ENCODE measurements around the gene GRIA4. TPM values are rescaled to one million over a fixed set of nuclear protein-coding genes. Genes with fewer than 3 reads are reported as not detected.
"Not testable (repeated sequence)": the region's sequence is repeated elsewhere in the genome, so short reads cannot be mapped to it uniquely, and the experiment has no call there.

GRIA4 gene
- total RNA-seq, 1 experiment from 2014 or later: 0.10 TPM

DNA sequence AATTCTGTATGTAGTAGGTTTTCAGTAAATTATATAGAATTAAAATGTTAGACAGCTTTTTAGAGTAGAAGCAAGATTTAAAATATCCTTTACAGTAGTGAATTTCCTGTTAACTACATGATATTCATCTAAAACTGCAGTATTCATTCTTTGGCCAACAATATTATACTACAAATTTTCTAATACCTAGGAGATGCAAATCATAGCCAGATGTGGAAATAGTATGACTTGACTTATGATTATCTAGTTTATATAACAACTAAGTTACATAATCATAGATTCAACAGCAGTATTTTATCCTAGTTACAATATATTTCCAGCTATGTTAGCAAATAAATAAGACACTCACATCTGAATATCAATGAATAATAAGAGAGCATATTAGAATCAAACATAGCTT, 249.0 kb downstream of the GRIA4 start:
- no peak for DNase-seq (ENCODE audit: low read depth)

DNA sequence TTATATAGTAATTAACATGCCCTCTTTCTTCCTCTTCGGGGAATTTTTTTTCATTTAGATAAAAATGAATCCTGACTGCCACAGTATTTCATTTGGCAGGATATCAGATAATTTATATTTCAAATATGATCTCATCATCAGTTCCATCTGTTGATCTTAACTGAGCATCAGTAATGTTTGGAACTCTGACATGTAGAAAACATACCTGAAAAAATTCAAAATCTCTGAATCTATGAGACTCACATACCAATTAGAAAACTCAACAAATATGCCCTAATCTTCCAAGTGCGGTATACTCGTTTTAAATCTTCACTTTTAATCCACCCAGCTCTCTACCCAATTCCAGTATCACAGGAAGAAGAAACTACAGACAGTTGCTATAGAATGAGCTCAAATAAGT, 250.2 kb downstream of the GRIA4 start:
- no peak for DNase-seq (ENCODE audit: low read depth)

DNA sequence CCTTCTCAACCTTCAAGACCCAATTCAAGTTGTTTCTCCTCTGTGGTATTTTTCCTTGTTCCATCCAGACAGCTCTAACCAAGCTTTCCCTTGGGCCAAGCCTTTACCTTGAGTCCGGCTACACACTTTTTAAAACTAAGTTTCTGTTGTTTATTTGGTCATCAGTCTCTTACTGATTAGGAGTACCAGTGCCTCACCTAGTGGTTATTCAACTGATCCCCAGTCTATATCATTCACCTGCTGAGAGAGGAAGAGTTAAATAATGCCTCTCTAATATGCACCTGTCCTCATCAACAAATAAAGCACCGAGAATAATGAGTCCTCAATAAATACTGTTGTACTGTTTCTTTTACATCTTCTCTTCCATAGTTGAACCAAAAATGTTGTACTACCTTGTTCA, 251.4 kb downstream of the GRIA4 start:
- no peak for DNase-seq (ENCODE audit: low read depth)

DNA sequence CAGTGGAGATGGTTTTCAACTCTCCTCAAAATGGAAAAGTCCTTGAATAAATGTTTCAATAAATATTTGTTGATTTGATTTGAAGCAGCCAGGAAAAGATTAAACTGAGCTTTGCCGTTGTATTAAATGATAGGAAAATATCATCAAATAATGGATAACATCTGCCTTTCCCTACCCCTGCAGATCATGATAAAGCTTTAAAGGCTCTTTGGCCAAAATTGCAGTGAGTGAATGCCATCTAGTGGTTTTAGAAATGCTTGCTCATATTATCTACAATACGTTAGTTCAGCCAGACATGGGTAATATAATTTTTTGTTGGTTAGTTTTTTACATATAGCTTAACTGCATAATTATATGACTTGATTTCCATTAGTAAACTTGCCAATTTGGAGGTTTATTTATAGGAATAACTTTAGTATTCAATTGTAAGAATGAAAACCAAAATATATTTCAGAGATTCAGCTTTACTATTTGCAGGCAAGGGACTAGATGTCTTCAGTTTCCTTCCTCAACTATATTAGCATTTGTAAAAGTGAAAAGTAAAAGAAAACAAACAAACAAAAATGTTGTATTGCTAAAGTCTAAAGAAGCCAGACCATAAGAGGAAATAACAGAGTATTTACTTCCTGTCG, 253.0 kb downstream of the GRIA4 start:
- peak; percentile 55 for DNase-seq (ENCODE audit: low read depth)

DNA sequence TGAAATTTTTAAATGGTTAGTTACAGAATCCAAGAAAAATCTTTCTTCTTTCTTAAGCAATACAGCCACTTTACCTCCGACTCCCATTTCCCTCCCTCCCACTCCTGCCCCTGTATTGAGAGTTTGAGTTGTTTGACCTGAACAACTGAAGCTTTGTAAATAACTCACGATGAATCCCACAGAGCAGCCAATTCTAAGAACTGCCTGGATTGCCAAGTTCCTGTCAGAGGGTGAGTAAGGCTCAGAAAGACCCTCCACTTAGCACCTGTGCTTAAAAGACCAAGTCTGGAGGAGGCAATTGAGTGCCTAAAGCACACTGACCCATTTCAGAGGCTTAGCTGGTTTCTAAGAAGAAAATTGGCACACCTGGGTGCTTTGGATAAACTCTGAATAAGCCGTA, 253.7 kb downstream of the GRIA4 start:
- DNase-seq (ENCODE audit: low read depth): no peak

DNA sequence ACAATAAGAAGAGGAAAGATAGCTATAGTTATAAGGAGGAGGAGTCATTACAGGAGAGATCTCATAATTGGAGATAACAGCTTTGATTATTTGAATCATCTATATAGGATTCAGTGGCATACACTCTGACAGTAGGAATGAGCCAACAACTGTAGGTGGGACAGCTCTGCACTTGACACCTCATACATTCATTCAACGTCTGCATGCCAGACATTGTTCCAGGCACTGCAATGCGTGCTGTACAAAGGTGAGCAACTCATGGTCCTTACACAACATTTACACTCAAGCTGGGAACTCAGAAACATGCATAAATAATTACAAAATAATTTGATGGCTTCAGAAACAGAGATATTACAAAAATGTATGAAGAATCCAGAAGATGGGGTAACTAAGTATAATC, 257.9 kb downstream of the GRIA4 start:
- no peak for DNase-seq (ENCODE audit: low read depth)

DNA sequence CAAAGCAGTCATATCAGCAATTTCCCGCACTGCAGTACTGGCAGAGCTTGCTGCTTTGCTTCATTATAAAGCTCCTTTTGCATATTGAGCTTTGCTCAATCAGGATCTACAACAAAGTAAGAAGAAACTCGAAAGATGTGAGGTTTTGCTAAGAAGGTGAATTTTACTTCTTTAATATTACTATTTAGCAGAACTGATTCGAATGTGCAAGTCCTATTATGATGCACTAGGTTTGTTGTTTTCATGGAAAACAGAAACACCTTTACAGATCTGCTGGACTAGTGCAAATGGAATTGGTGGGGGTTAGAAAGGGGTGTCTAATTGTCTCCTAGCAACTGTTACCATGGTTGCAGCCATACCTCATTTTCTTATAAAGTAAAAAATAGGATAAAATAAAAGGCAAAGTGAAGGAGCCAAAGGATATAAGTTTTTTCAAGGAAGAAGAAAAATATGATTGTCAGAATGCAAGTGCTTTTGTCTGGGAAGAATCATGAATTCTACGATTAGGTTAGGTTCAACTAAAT, 259.0 kb downstream of the GRIA4 start:
- no peak for DNase-seq (ENCODE audit: low read depth)

DNA sequence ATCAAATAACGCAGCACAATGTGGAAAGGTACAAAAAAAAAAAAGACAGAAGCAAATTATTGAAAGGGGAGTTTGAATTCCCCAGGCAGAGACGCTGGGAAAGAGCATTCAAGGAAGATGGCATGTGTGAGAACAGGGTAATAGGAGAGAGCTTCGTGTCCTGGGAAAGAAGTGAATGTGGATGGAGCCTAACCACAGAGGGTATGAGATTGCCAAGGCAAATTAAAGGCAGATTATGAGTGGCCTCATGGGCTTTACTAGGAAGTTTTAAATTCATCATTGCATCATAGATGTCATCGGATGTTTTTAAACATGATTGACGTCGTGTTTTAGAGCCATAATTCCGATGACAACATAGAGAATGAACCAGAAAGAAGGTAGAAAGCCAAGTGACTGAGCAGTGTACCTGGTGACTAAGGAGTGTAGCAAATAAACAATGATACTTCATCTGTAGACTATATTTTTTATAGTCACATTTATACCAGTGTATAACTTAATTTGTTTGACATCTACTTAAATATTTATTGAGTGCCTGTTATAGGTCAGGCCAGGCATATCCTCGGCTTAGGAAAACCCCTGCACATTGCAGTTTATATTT, 260.7 kb downstream of the GRIA4 start:
- DNase-seq (ENCODE audit: low read depth): peak; percentile 12

DNA sequence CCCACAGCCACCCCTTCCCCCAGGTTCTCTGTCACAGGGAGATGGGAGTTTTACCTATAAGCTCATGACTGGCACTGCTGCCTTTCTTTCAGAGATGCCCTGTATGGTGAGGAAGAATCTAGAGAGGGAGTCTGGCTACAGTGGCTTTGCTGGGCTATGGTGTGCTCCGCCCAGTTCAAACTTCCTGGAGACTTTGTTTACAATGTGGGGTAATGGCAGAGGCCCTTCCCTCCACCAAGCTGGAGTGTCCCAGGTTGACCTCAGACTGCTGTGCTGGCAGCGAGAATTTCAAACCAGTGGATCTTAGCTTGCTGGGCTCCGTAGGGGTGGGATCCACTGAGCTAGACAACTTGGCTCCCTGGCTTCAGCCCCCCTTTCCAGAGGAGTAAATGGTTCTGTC, 268.6 kb downstream of the GRIA4 start:
- peak; percentile 9 for DNase-seq (ENCODE audit: low read depth)

DNA sequence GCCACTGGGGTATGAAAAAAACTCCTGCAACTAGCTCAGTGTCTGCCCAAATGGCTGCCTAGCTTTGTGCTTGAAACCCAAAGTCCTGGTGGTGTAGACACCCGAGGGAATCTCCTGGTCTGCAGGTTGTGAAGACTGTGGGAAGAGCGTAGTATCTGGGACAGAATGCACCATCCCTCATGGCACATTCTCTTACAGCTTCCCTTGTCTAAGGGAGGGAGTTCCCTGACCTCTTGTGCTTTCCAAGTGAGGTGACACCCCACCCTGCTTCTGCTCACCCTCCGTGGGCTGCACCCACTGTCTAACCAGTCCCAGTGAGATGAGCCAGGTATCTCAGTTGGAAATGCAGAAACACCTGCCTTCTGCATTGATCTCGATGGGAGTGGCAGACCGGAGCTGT, 269.1 kb downstream of the GRIA4 start:
- DNase-seq (ENCODE audit: low read depth): not testable (repeated sequence)

DNA sequence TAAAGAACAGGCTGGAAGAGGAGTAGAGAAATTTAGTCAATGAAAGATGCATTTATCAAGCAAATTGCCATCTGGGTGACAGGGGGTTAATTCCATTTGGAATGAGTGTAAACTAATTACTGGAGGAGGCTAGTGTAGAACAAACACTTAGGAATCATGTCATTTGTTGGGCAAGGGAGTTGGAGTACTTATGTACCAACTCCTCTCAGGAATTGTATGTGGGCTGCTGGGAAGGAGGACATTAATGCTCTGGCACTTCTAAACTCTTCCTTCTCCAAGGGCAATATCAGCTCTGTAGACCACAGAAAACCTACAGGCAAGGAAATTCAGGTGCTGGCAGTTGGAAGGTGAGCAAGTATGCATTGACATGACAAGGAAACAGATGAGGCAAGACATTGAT, 271.2 kb downstream of the GRIA4 start:
- no peak for DNase-seq (ENCODE audit: low read depth)

DNA sequence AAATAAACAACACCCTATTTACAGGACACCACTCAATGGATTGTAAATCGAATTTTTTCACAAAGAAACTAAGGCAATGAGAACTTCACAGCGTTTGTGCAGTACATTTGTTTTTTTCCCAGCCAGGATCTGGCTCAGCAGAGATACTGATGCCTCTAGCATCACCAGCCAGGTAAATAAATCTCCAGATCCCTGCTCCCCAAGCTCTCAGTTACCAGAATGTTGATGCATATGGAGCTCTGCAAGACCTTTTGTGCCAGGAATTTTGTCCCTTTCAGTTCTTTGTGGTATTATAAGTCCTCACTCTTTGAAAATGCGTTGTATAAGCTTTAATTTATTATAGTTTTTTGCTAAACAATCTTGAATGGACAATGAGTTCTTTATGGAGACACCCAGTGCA, 274.6 kb downstream of the GRIA4 start:
- no peak for DNase-seq (ENCODE audit: low read depth)

DNA sequence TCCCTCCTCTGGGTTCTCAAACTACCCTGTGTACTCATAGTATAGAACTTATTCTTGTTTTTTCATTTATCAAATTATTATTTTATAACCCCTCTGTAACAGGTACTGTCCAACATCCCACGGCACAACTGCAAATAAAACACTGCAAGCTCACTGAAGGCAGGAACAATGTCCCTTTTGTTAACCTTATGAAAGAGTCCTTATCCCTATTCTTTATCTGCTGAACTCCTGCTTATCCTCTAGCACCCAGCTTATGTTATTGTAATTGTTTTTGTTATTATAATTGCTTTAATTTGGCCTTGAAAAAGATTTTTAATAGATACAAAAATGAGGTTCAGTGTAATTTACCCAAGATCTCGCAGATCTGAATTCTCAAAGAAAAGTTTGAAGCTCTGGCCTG, 281.8 kb downstream of the GRIA4 start:
- no peak for DNase-seq (ENCODE audit: low read depth)

DNA sequence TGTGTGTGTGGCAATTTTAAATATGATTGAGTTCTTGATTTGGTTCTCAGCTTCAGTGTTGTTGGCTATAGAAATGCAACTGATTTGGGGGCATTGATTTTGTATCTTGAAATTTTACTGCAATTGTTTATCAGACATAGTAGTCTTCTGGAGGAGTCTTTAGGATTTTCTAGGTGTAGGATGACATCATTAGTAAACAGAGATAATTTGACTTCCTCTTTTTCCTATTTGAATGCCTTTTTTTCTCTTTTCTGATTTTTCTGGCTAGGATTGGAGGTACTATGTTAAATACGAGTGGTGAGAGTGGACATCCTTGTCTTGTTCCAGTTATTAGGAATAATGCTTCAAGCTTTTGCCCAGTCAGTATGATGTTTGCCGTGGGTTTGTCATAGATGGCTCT, 287.3 kb downstream of the GRIA4 start:
- DNase-seq (ENCODE audit: low read depth): no peak

DNA sequence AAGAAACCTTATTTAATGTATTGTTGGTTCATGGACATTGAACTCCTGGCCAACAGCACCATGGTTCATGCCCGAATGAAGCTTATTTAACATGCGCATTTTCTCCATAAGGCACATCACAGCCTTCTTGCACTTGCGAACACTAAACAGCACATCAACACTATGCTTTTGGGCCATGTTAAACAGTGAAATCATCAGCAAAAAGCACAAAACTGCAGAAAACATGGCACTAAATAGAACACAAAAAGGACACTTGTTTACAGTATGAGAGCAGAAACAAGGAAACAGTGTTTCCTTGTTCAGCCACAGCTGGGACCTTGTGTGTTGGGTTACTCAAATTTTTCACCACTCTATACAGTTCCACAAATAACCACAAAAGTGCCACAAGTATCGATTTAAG, 289.9 kb downstream of the GRIA4 start:
- no peak for DNase-seq (ENCODE audit: low read depth)

DNA sequence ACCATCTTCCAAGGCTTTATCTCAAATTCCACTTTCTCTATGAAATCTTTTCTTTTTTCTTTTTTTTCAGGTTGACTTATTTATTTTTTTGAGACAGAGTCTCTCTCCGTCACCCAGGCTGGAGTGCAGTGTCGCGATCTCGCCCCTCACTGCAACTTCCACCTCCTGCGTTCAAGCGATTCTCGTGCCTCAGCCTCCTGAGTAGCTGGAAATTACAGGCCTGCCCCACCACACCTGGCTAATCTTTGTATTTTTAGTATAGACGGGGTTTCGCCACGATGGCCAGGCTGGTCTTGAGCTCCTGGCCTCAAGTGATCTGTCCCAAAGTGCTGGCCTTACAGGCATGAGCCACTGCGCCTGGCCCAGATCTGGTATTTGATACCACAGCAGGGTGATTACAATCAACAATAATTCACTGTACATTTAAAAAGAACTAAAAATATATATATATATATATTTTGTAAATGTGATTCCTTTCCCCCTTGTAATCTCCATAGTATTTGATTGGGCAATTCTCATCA, 290.7 kb downstream of the GRIA4 start:
- no peak for DNase-seq (ENCODE audit: low read depth)

DNA sequence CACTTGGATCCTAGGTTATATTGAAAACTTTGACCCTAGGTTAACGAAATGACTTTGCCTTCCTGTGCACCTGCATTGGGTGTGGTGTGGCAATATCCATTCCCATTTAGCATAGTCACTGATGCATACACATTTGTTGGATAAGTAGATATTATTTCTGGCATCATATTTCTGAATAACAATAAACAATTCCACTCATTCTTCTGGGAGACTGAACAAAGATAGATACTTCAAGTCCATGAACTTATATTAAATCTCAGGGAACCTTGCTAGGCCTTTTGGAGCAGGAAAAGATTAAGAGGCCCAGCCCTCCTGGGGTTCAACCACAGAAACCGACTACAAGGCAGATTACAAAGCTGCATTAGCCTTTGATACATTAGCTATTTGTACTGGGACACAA, 293.2 kb downstream of the GRIA4 start:
- no peak for DNase-seq (ENCODE audit: low read depth)

DNA sequence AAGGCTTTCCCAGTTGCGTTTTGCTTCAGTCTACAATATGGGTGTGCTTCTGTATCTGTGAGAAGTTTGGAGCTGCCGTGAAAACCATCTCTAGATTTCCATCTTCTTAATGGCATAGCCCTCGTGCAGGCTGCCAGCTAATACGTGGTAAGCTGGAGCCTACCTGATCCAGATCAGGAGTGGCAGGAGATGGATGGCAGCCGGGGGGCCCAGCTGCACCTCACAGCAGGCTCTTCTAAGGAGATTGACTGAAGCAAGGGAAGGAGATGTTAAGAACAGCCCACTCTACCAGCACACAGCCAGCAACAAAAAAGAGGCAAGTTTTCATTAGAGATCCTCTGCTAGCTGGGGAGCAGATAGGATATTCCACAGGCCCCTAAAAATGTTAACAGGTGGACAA, 296.6 kb downstream of the GRIA4 start:
- no peak for DNase-seq (ENCODE audit: low read depth)

DNA sequence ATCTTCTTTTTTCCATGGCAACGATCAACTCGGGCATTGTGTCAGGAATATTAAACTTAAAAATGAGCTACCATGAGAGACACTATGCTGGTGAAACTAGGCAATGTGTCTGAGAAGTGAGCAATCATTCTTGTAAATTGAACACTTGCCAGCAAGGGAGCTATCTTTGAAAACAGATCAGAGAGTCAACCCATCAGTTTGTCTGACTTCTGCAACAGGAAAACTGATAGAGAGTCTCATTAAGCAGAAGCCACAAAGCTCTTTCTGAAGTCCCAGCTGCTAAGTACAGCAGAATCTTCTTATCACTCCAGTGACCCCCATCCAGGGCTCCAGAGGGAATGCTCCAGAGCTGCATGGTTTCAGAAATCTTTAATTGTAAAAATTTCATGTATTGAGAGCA, 297.4 kb downstream of the GRIA4 start:
- no peak for DNase-seq (ENCODE audit: low read depth)

DNA sequence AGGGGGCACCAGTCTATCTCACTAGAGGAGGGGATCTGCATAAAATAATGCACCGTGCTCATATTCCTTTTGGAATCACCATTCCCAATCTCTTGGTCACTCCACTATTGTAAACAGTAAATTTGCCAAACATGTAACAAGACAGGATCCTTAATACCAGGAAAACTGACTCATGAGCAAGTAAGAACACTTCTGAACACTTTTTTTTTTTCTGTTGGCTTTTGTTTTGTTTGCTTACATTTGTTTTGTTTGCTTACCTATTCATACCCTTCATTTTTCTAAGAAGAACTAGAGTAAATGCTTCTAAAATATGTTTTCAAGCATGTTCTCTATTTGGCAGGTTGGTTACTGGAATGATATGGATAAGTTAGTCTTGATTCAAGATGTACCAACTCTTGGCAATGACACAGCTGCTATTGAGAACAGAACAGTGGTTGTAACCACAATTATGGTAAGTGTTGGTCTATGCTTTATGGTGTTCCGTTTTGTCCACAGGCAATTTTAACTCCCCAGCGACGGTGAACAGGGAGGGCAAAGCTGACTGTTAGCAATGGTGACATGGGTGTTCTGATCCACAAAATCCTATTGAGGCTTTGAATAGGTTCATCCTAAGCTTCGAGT, 300.3 kb downstream of the GRIA4 start:
- DNase-seq (ENCODE audit: low read depth): peak; percentile 73

DNA sequence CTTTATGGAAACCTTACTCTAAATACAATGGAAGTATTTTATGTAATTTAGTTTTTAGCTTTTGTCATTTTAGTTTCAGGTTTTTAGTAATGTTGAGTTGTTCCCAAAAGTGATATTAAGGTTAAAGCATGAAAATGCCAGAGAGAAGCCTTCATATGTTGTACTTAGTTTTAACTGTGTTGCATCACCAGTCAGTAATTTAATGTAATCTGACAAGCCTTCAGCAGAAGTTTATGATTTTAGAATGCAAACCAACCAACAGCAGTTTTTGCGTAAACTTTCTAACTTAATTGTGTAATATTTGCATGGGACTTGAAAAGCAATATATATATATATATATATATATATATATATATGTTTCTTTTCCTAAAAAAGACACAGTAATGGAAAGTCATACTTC, 301.6 kb downstream of the GRIA4 start:
- DNase-seq (ENCODE audit: low read depth): no peak

DNA sequence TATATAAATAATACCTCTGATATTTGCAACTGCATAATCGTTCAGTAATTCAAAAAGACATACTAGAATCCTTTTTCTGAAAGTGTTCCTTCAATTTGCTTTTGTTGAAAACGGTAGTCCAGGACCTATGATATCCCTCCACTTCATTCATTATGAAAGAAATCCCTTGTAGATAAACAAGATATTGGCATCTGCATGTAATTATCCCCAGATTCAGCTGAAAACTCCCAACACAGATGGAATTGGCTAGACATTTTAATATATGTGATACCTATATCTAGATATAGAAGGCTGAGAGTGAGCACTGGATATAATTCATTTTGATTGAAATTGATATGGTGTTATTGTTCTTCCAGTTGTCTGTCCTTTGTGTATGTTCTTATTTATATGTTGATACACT, 302.8 kb downstream of the GRIA4 start:
- no peak for DNase-seq (ENCODE audit: low read depth)

DNA sequence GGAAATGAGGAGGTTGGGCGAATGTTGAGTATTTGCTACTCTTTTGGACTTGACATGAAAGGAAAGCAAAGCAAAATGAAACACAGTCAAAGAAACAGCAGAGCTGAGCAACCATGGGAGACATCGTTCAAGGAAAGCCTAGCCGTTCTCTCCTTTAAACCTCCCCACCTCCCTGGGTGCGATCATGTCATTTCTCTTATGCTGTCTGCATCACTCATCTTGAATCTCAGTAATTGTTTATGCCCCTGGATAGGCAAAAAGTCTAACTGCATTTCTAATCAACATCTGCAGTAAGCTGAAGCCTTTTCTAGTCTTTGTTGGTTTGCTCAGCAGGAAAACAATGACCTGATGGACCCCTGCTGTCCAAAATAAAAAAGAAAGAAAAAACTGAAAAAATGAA, 305.1 kb downstream of the GRIA4 start:
- no peak for DNase-seq (ENCODE audit: low read depth)

Data from M059J (cell line).